RWPE1 (cell line): ENCODE results near the gene RIMBP2.

Experiments used
- CTCF ChIA-PET: fragments of 350-600 bp; sonication (Branson Sonifier 250); formaldehyde crosslinking; extraction: SDS; loops from one replicate; lab custom pipeline; 2021; lab: Yijun Ruan, JAX
- POLR2A ChIA-PET: fragments of 400-600 bp; formaldehyde crosslinking; extraction: SDS; loops from one replicate; lab custom pipeline; 2020; ENCODE audit warnings: antibody characterized with exemption; ENCODE audit not compliant: low non-redundant PET; lab: Yijun Ruan, JAX
- DNase-seq: peaks from one replicate; pipeline ENCODE4 v3.0.0; 2012; ENCODE audit warnings: low spot score
- H3K27ac ChIP-seq: fragments of 450-650 bp; 2 replicates; pipeline ENCODE4 v1.5.1; 2017
- CTCF ChIP-seq: fragments of 450-650 bp; conservative IDR thresholded peaks from 2 replicates; pipeline ENCODE4 v1.5.1; 2017; ENCODE audit warnings: low read depth, mild to moderate bottlenecking

RIMBP2 gene

GRCh38 chr12:130577351-130577750, 138.7 kb downstream of the RIMBP2 start:
- TF ChIP-seq CTCF = no peak
- H3K27ac ChIP-seq = no peak overlapping the region
- DNase-seq = no peak
- POLR2A ChIA-PET = no interaction called here
- CTCF ChIA-PET = no interaction called here

- POLR2A ChIA-PET = no interaction called here
- CTCF ChIA-PET = no interaction called here
- H3K27ac ChIP-seq = no peak overlapping the region
- TF ChIP-seq CTCF = no peak
- no peak for DNase-seq
Observed at GRCh38 chr12:130576371-130576816, 139.7 kb downstream of the RIMBP2 start.

GRCh38 chr12:130574402-130574801, 141.7 kb downstream of the RIMBP2 start:
- TF ChIP-seq CTCF = no peak
- no peak overlapping the region for H3K27ac ChIP-seq
- ChIA-PET POLR2A (no interaction called here), CTCF (no interaction called here)
- no peak for DNase-seq

- CTCF ChIA-PET = no interaction called here
- no peak for DNase-seq
Observed at GRCh38 chr12:130573766-130574165, 142.3 kb downstream of the RIMBP2 start.

GRCh38 chr12:130573235-130573634, 142.9 kb downstream of the RIMBP2 start:
- no peak for TF ChIP-seq CTCF
- no peak overlapping the region for H3K27ac ChIP-seq
- ChIA-PET CTCF (no interaction called here), POLR2A (no interaction called here)
- no peak for DNase-seq

More at GRCh38 chr12:130573766-130574165, 142.3 kb downstream of the RIMBP2 start:
- H3K27ac ChIP-seq = no peak overlapping the region
- no peak for TF ChIP-seq CTCF
- POLR2A ChIA-PET = no interaction called here

- no peak for DNase-seq
- POLR2A ChIA-PET = no interaction called here
- TF ChIP-seq CTCF = no peak
- H3K27ac ChIP-seq = no peak overlapping the region
- CTCF ChIA-PET = interaction anchor here (0.7 kb wide), 1 partner anchor 17 kb away, joined by 3 read pairs; no protein-coding TSS in a partner anchor
Observed at GRCh38 chr12:130572553-130572952, 143.5 kb downstream of the RIMBP2 start.
